Upper lobe of right lung (tissue), 1 donor: ENCODE data around the gene ANKRA2. TPM values are rescaled to one million over a fixed set of nuclear protein-coding genes. Genes with fewer than 3 reads are reported as not detected.
A peak's percentile ranks its signal among the peaks of the same experiment; 100 is the strongest.
"Not testable (repeated sequence)": the region's sequence is repeated elsewhere in the genome, so short reads cannot be mapped to it uniquely, and the experiment has no call there.

Source experiments
- ATAC-seq: fragments of 200-7000 bp; cut with Tn5 transposase; one replicate; pipeline ENCODE4 v1.9.1; 2020; ENCODE audit warnings: mild to moderate bottlenecking, moderate library complexity
- DNase-seq: peaks from one replicate; pipeline ENCODE4 v3.0.0-alpha.2; 2020
- H3K27ac ChIP-seq: fragments of 200-600 bp; one replicate; pipeline ENCODE4 v1.8.0; 2022
- H3K27me3 ChIP-seq: fragments of 200-600 bp; one replicate; pipeline ENCODE4 v1.8.0; 2022; ENCODE audit warnings: mild to moderate bottlenecking
- H3K36me3 ChIP-seq: fragments of 200-600 bp; one replicate; pipeline ENCODE4 v1.8.0; 2022
- H3K4me1 ChIP-seq: fragments of 200-600 bp; one replicate; pipeline ENCODE4 v1.8.0; 2022
- H3K4me3 ChIP-seq: fragments of 200-600 bp; one replicate; pipeline ENCODE4 v1.8.0; 2022; ENCODE audit warnings: mild to moderate bottlenecking
- H3K9me3 ChIP-seq: fragments of 200-600 bp; one replicate; pipeline ENCODE4 v1.8.0; 2022
- intact Hi-C: fragments of 100-400 bp; cut with DNase I; formaldehyde crosslinking; loops from one replicate; pipeline ENCODE4 v1.11.0; 2022
- total RNA-seq: library from RNA; stranded (reverse); fragmentation: NEBNext Ultra II Directional; extraction: Animal tissue kit (Norgen Biotek cat#: 25700); gene quantifications from one replicate; pipeline ENCODE4 v1.2.1, GENCODE V29; 2021
- TF ChIP-seq, protein P1 (sequence below): fragments of 200-600 bp; IDR thresholded peaks from one replicate; pipeline ENCODE4 v1.8.0; 2022; ENCODE audit warnings: antibody characterized with exemption
- donor health status: DM: no; HTN: yes; CAD: no; lungs with severe emphysema.

The ANKRA2 gene
- total RNA-seq, 1 donor from 2014 or later, result 24.0 TPM

DNA sequence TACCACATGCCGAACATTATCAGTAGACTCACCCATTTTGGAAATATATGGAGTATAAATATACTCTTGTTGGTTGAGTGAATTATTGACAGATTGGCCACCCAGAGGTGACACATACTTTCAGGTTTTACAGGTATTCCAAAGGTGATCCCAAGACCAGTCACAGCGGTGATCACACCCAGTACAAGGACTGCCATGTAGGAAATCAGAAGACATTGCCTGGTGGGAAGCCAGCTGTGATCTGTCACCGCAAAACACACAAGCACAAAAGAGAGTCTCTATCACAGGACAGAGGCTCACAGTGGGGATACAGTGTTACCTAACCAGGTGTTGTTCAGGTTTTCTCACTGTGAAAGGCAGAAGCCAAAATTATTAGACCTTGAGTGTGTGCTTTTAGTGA lies 51.4 kb downstream of the ANKRA2 start:
- Histone ChIP-seq H3K9me3 (no peaks in the 10 kb centered on the region), H3K4me3 (no peak overlapping the region), H3K27ac (no peak overlapping the region), H3K4me1 (peaks cover 3% of the 10 kb centered on the region), H3K36me3 (no peaks in the 10 kb centered on the region), H3K27me3 (no peaks in the 10 kb centered on the region)
- TF ChIP-seq, protein P1, sequence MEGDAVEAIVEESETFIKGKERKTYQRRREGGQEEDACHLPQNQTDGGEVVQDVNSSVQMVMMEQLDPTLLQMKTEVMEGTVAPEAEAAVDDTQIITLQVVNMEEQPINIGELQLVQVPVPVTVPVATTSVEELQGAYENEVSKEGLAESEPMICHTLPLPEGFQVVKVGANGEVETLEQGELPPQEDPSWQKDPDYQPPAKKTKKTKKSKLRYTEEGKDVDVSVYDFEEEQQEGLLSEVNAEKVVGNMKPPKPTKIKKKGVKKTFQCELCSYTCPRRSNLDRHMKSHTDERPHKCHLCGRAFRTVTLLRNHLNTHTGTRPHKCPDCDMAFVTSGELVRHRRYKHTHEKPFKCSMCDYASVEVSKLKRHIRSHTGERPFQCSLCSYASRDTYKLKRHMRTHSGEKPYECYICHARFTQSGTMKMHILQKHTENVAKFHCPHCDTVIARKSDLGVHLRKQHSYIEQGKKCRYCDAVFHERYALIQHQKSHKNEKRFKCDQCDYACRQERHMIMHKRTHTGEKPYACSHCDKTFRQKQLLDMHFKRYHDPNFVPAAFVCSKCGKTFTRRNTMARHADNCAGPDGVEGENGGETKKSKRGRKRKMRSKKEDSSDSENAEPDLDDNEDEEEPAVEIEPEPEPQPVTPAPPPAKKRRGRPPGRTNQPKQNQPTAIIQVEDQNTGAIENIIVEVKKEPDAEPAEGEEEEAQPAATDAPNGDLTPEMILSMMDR, result no peak
- intact Hi-C loops, result no loop called here
- no peak for ATAC-seq
- no peak for DNase-seq

DNA sequence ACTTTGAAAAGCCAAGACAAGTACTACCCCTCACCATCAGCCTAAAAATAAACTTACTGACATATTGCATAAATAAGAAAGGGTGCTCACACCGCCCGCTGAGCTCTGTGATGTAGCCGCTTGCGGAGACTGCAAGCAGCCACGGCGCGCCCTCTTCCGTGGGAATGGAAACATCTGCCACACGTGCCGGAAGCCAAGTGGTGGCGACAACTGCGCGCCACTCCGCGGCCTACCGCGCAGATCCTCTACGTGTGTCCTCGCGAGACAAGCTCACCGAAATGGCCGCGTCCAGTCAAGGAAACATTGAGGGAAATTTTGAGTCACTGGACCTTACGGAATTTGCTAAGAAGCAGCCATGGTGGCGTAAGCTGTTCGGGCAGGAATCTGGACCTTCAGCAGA lies 56.9 kb downstream of the ANKRA2 start:
- H3K36me3 ChIP-seq, result peaks cover 33% of the 10 kb centered on the region
- peak; percentile 63 for ATAC-seq
- H3K4me3 ChIP-seq, DNase-seq, H3K27me3 ChIP-seq, H3K4me1 ChIP-seq, H3K9me3 ChIP-seq, H3K27ac ChIP-seq, intact Hi-C loops: not testable (repeated sequence)

DNA sequence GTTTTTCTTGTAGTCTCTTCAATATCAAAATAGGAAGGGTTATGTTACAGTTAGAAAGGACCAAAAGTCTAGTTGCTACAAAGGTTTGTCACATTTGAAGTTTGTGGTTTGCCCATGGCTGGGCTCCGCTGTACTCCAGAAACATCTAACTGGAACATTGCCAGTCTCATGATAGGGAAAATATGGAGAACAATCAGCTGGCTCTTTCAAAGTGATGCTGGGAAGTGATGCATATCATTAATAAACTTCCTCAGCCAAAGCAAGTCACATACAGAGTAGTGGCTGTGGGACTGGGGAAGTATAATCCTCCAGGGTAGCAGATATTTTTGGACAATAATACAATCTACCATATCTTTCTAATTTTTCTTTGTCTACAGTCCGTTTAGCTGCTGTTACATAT lies 58.4 kb downstream of the ANKRA2 start:
- H3K27ac ChIP-seq, result no peak overlapping the region
- no peak for DNase-seq

DNA sequence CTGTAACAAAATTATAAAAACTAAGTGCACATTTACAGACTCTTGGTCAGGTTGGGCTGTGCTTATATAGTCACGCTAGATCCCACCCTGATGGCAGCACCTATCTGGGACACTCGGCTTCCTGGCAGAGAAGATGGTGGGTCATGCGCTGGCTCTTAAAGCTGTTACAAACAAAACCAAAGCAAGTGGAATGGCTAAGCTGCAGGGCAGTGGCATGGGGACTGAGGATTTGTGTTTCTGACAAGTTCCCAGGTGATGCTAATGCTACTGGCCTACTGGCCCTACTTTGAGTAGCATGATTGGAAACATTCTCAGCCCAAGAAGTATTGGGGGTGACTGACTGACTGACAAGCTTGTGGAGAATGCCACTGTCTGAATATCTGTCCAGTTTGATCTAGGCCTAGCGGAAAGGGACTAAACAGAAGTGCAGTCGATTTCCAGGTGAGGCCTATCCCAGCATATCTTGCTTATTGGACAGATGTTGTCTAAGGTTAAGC lies 58.9 kb downstream of the ANKRA2 start:
- intact Hi-C loops, result no loop called here
- ATAC-seq, result no peak
- peaks cover 7% of the 10 kb centered on the region for H3K4me1 ChIP-seq
- H3K9me3 ChIP-seq, result no peaks in the 10 kb centered on the region
- no peaks in the 10 kb centered on the region for H3K27me3 ChIP-seq
- peaks cover 51% of the 10 kb centered on the region for H3K36me3 ChIP-seq
- no peak for DNase-seq
- no peak overlapping the region for H3K27ac ChIP-seq
- H3K4me3 ChIP-seq, result no peak overlapping the region
- TF ChIP-seq, protein P1, result no peak

More for the DNA sequence above, 58.4 kb downstream of the ANKRA2 start:
- TF ChIP-seq, protein P1, result no peak
- Histone ChIP-seq H3K36me3 (peaks cover 47% of the 10 kb centered on the region), H3K27me3 (no peaks in the 10 kb centered on the region), H3K9me3 (no peaks in the 10 kb centered on the region), H3K4me3 (no peak overlapping the region), H3K4me1 (peaks cover 7% of the 10 kb centered on the region)
- no peak for ATAC-seq
- intact Hi-C loops, result no loop called here

Other genes with a start within 250 kb of the ANKRA2 start
- gene FOXD1, start 116.9 kb downstream of the ANKRA2 start, total RNA-seq, result 1.2 TPM
- 394 TPM for gene BTF3, start 67.2 kb downstream of the ANKRA2 start, total RNA-seq
- 20.1 TPM for gene UTP15, start 104 bp upstream of the ANKRA2 start, total RNA-seq
- 22.3 TPM for gene ARHGEF28, start 60.6 kb upstream of the ANKRA2 start, total RNA-seq